Ovary (tissue), 9 donors: ENCODE measurements around the gene PROSER1. TPM values are rescaled to one million over a fixed set of nuclear protein-coding genes. Genes with fewer than 3 reads are reported as not detected.

ENCODE experiments used
- DNase-seq, 5 donors: peaks; one replicate each; pipeline ENCODE4 v3.0.0-alpha.2; 2019 to 2020
- H3K27ac ChIP-seq, 2 donors: fragments of 200-600 bp; one replicate each; pipeline versions ENCODE4 v1.5.1 to v1.8.0; 2019 to 2022
- H3K27me3 ChIP-seq: fragments of 200-600 bp; one replicate; pipeline ENCODE4 v1.8.0; 2022
- H3K36me3 ChIP-seq: fragments of 200-600 bp; sonication (generic); one replicate; pipeline ENCODE4 v1.5.1; 2019
- H3K4me1 ChIP-seq: one replicate; pipeline ENCODE4 v1.8.1; 2013; ENCODE audit warnings: mild to moderate bottlenecking, moderate library complexity; ENCODE audit not compliant: insufficient read depth
- H3K4me3 ChIP-seq: fragments of 200-600 bp; sonication (generic); one replicate; pipeline ENCODE4 v1.5.1; 2017
- H3K9me3 ChIP-seq, 2 donors: fragments of 200-600 bp in 1 of 2; sonication (generic) in 1 of 2; one replicate each; pipeline versions ENCODE4 v1.5.1 to v1.8.1; 2013 to 2019; ENCODE audit warnings: mild to moderate bottlenecking in 1 of 2, moderate library complexity in 1 of 2
- EP300 ChIP-seq: sonication (generic); formaldehyde crosslinking; IDR thresholded peaks from one replicate; pipeline ENCODE4 v1.6.1; 2017; ENCODE audit warnings: antibody characterized with exemption
- POLR2A ChIP-seq: fragments of 450-650 bp; IDR thresholded peaks from one replicate; pipeline ENCODE4 v1.6.1; 2017; ENCODE audit warnings: antibody characterized with exemption, mild to moderate bottlenecking, moderate library complexity
- WGBS, 3 donors: extraction: QIAGEN DNeasy Blood & Tissue Kit in 1 of 3; methylation state at CpG; one replicate each; pipeline versions ENCODE4 v1.1.5 to v1.1.7; 2013 to 2017; 5-methylcytosine and 5-hydroxymethylcytosine counted together
- intact Hi-C, 4 donors: fragments of 100-400 bp; cut with DNase I; formaldehyde crosslinking; loops; one replicate each; pipeline versions ENCODE4 v1.11.0 to v1.15.1; 2022 to 2023
- polyA plus RNA-seq, 2 donors: library from polyadenylated mRNA; stranded (reverse); fragments of 200-250 nt in 1 of 2; fragments of 350-450 nt in 1 of 2; fragmentation: Illumina TruSeq in 1 of 2; extraction: RNeasy Lipid Tissue Mini Kit (QIAGEN cat#74804) in 1 of 2; gene quantifications; one replicate each; pipeline ENCODE4 v1.2.3, GENCODE V29; 2013 to 2014
- total RNA-seq, 7 donors: library from RNA; depleted of rRNA in 2 of 7; stranded (reverse); fragments of >200 nt in 2 of 7; fragmentation: NEBNext Ultra II Directional in 3 of 7; extraction: Animal tissue kit (Norgen Biotek cat#: 25700) in 3 of 7; gene quantifications; one replicate each; pipeline versions ENCODE4 v1.1.0 to v1.2.4, GENCODE V29; 2016 to 2023
- TF ChIP-seq, protein P1 (sequence below), 3 donors: fragments of 450-650 bp in 2 of 3; fragments of 200-600 bp in 1 of 3; IDR thresholded peaks; one replicate each; pipeline versions ENCODE4 v1.5.1 to v1.8.0; 2016 to 2022; ENCODE audit warnings: antibody characterized with exemption in 3 of 3, mild to moderate bottlenecking in 1 of 3
- donor health status: DM: no; HTN: no; CAD: no; lungs with moderate emphysema.
- donor health status: DM: no; HTN: no; CAD: no.
- donor health status: Bipolar disorder and iron deficiency.
- donor health status: DM: yes; HTN: yes; CAD: no.
- donor health status: DM: no; HTN: no; CAD: no.
- donor health status: DM: yes; HTN: yes; CAD: no.

Gene PROSER1
- total and polyA plus RNA-seq, 9 donors, result 5.3 to 25.3 (median 16.9) TPM

DNA sequence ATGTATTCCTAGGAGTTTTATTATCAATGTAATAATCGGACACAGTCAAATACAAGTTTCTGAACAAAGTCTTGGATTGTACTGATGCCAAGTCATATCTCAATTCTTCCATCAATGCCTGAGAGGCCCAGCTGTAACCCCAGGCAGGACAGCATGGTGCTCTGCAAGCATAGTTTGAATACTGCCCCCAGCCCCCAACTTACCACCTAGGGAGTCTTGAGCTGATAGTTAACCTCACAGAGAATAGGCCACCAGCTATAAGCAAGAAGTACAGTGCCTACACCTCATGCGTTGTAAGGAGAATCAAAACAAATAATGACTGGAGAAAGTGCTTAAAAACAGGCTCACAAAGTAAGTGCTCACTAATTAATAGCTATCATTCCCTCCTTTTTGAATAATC lies 2.7 kb downstream of the PROSER1 start:
- H3K27ac ChIP-seq, result no peak overlapping the region
- no peaks in the 10 kb centered on the region for H3K9me3 ChIP-seq
- H3K4me1 ChIP-seq, result peaks cover 2% of the 10 kb centered on the region
- H3K36me3 ChIP-seq, result no peaks in the 10 kb centered on the region
- 60 to 64% (median 62%) methylated on average over 2 of the region's 2 CpGs for WGBS, 3 donors
- peak overlapping the region; percentile 94 for H3K4me3 ChIP-seq
- no peaks in the 10 kb centered on the region for H3K27me3 ChIP-seq
- TF ChIP-seq EP300 (no peak), POLR2A (no peak)
- TF ChIP-seq, protein P1, sequence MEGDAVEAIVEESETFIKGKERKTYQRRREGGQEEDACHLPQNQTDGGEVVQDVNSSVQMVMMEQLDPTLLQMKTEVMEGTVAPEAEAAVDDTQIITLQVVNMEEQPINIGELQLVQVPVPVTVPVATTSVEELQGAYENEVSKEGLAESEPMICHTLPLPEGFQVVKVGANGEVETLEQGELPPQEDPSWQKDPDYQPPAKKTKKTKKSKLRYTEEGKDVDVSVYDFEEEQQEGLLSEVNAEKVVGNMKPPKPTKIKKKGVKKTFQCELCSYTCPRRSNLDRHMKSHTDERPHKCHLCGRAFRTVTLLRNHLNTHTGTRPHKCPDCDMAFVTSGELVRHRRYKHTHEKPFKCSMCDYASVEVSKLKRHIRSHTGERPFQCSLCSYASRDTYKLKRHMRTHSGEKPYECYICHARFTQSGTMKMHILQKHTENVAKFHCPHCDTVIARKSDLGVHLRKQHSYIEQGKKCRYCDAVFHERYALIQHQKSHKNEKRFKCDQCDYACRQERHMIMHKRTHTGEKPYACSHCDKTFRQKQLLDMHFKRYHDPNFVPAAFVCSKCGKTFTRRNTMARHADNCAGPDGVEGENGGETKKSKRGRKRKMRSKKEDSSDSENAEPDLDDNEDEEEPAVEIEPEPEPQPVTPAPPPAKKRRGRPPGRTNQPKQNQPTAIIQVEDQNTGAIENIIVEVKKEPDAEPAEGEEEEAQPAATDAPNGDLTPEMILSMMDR (IDR thresholded peaks at IDR 0.05), result no peak
- DNase-seq, result no peak
- intact Hi-C loops, result no loop called here

DNA sequence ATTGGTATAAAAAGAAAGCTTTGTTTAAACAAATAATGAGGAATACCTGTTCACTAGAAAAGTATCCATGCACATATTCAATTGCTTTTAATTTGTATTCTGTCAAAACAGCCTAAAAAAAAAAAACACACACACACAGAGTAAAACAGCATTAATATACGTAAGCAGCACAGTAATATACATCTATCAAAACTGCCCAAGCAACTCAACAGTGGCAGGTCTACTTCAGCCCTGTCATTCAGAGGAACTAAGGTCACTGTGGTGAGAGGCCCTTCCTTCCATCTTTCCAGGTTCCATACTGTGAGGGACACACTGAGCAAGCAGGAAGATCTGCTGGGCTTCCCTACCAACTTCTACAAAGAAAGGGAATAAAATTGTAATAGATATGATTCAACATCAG lies 3.8 kb downstream of the PROSER1 start:
- intact Hi-C loops, result no loop called here
- no peak overlapping the region for H3K4me3 ChIP-seq
- no peak overlapping the region for H3K27ac ChIP-seq
- no peak for DNase-seq
- TF ChIP-seq, protein P1 (IDR thresholded peaks at IDR 0.05), result no peak
- TF ChIP-seq POLR2A, result no peak
- TF ChIP-seq EP300, result no peak
- H3K9me3 ChIP-seq, result no peaks in the 10 kb centered on the region
- peaks cover 2% of the 10 kb centered on the region for H3K4me1 ChIP-seq
- no peaks in the 10 kb centered on the region for H3K36me3 ChIP-seq
- 88 to 93% (median 93%) methylated on average over 1 of the region's 1 CpG for WGBS, 3 donors
- no peaks in the 10 kb centered on the region for H3K27me3 ChIP-seq

DNA sequence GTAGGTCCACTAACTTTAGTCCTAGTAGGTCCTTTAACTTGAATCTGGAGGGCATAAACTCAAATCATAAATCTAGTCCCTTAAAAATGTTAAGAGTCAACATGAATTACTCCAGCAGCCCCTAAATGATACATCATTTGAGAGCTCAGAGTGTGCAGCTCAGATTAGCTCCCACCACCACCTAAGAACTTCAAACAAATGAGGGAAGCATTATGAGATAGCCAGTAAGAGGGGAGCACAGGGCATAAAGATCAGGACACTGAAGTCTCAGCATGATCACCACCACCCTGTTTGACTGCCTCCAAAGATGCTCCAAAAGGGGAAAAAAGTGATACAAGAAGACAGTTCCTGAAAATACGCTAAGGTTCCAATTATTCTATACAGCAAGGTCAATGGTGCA lies 5.7 kb downstream of the PROSER1 start:
- no peak overlapping the region for H3K27ac ChIP-seq
- peaks cover 2% of the 10 kb centered on the region for H3K4me1 ChIP-seq
- intact Hi-C loops, result no loop called here
- no peaks in the 10 kb centered on the region for H3K27me3 ChIP-seq
- H3K9me3 ChIP-seq, result no peaks in the 10 kb centered on the region
- no peak overlapping the region for H3K4me3 ChIP-seq
- no peaks in the 10 kb centered on the region for H3K36me3 ChIP-seq
- 97 to 100% (median 100%) methylated on average over 1 of the region's 1 CpG for WGBS, 3 donors
- TF ChIP-seq, protein P1 (IDR thresholded peaks at IDR 0.05), result no peak
- no peak for TF ChIP-seq POLR2A
- TF ChIP-seq EP300, result no peak
- DNase-seq, result no peak

DNA sequence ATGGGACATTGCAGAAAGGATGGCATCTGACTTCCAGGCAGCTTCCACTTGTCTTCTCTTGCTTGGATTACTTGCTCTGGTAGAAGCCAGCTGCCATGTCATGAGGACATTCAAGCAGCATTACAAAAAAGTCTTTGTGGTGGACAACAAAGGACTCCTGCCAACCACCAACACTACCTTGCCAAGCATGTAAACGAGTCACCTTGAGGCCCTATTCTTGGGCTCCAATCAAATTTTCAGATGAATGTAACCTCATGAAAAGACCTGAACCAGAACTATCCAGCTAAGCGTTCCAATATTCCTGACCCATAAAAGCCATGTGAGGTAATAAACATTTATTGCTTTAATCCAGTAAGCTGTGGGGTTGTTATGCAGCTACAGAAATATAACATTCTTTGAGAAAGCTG lies 12.5 kb downstream of the PROSER1 start:
- H3K27me3 ChIP-seq, result no peaks in the 10 kb centered on the region
- intact Hi-C loops, result no loop called here
- no peaks in the 10 kb centered on the region for H3K9me3 ChIP-seq
- H3K36me3 ChIP-seq, result no peaks in the 10 kb centered on the region
- no peaks in the 10 kb centered on the region for H3K4me1 ChIP-seq
- TF ChIP-seq, protein P1 (IDR thresholded peaks at IDR 0.05), result no peak
- TF ChIP-seq EP300 (no peak), POLR2A (no peak)
- H3K4me3 ChIP-seq, result no peak overlapping the region
- DNase-seq, result no peak
- no peak overlapping the region for H3K27ac ChIP-seq
- WGBS, 3 donors, result 77 to 81% (median 80%) methylated on average over 2 of the region's 2 CpGs

DNA sequence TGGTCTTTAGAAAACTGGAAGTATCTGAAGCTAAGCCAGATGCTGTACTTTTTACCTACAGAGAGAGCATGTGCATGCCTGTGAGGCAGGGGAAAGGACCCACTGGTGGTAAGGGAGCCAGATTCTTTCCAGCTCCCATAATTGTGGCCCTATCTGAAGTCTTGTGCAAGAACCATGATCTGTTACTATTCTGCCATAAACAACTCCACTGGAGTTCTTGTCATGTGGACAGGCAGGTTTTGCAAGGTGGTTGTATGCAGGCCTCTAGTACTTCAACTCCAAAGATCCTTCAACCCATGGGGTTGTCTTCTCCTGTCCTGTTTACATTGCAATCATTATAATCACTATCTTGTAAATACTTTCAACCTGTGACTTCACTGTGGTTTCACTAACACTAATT lies 14.1 kb downstream of the PROSER1 start:
- Histone ChIP-seq H3K4me3 (no peak overlapping the region), H3K27me3 (no peaks in the 10 kb centered on the region), H3K36me3 (no peaks in the 10 kb centered on the region), H3K9me3 (no peaks in the 10 kb centered on the region), H3K4me1 (no peaks in the 10 kb centered on the region), H3K27ac (no peak overlapping the region)
- TF ChIP-seq EP300 (no peak), POLR2A (no peak)
- TF ChIP-seq, protein P1 (IDR thresholded peaks at IDR 0.05), result no peak
- no peak for DNase-seq
- intact Hi-C loops, result no loop called here
